ENCODE measurements around the gene UBE4A. TPM values are rescaled to one million over a fixed set of nuclear protein-coding genes. Genes with fewer than 3 reads are reported as not detected.

UBE4A gene
- total RNA-seq, 1 donor from 2014 or later, result 16.1 TPM

- Histone ChIP-seq H3K27me3 (ENCODE audit: control insufficient read depth, insufficient read depth, low read length) (no peaks in the 10 kb centered on the region), H3K36me3 (ENCODE audit: control insufficient read depth, insufficient read depth, low read length) (no peaks in the 10 kb centered on the region), H3K4me3 (ENCODE audit: low read depth, low read length) (peak overlapping the region; percentile 86)
- TF ChIP-seq CTCF (IDR thresholded peaks at IDR 0.05; ENCODE audit: insufficient read depth, low read length, severe bottlenecking), result no peak
- peak; percentile 38 for DNase-seq (ENCODE audit: low read depth)
- FAIRE-seq, result no peak
These were observed 78.1 kb downstream of the UBE4A start for GRCh38 chr11:118437208-118438125.

- FAIRE-seq (no peak), DNase-seq (ENCODE audit: low read depth) (peak; percentile 71)
- no peaks in the 10 kb centered on the region for H3K36me3 ChIP-seq (ENCODE audit: control insufficient read depth, insufficient read depth, low read length)
- H3K4me3 ChIP-seq (ENCODE audit: low read depth, low read length), result peak overlapping the region; percentile 86
- H3K27me3 ChIP-seq (ENCODE audit: control insufficient read depth, insufficient read depth, low read length), result no peaks in the 10 kb centered on the region
- no peak for TF ChIP-seq CTCF (IDR thresholded peaks at IDR 0.05; ENCODE audit: insufficient read depth, low read length, severe bottlenecking)
These were observed 79.0 kb downstream of the UBE4A start for GRCh38 chr11:118438314-118438931.

- no peak for FAIRE-seq
- TF ChIP-seq CTCF (IDR thresholded peaks at IDR 0.05; ENCODE audit: insufficient read depth, low read length, severe bottlenecking), result no peak
These were observed 80.2 kb downstream of the UBE4A start for GRCh38 chr11:118439646-118440045.

GRCh38 chr11:118441770-118442275, 82.4 kb downstream of the UBE4A start:
- FAIRE-seq (no peak), DNase-seq (ENCODE audit: low read depth) (no peak)
- no peak for TF ChIP-seq CTCF (IDR thresholded peaks at IDR 0.05; ENCODE audit: insufficient read depth, low read length, severe bottlenecking)

More at GRCh38 chr11:118439646-118440045, 80.2 kb downstream of the UBE4A start:
- Histone ChIP-seq H3K36me3 (ENCODE audit: control insufficient read depth, insufficient read depth, low read length) (no peaks in the 10 kb centered on the region), H3K27me3 (ENCODE audit: control insufficient read depth, insufficient read depth, low read length) (no peaks in the 10 kb centered on the region), H3K4me3 (ENCODE audit: low read depth, low read length) (no peak overlapping the region)
- no peak for DNase-seq (ENCODE audit: low read depth)

GRCh38 chr11:118442301-118442700, 82.9 kb downstream of the UBE4A start:
- FAIRE-seq (no peak), DNase-seq (ENCODE audit: low read depth) (peak; percentile 10)
- Histone ChIP-seq H3K36me3 (ENCODE audit: control insufficient read depth, insufficient read depth, low read length) (no peaks in the 10 kb centered on the region), H3K27me3 (ENCODE audit: control insufficient read depth, insufficient read depth, low read length) (no peaks in the 10 kb centered on the region), H3K4me3 (ENCODE audit: low read depth, low read length) (no peak overlapping the region)
- no peak for TF ChIP-seq CTCF (IDR thresholded peaks at IDR 0.05; ENCODE audit: insufficient read depth, low read length, severe bottlenecking)

More at GRCh38 chr11:118441770-118442275, 82.4 kb downstream of the UBE4A start:
- H3K36me3 ChIP-seq (ENCODE audit: control insufficient read depth, insufficient read depth, low read length), result no peaks in the 10 kb centered on the region
- H3K4me3 ChIP-seq (ENCODE audit: low read depth, low read length), result no peak overlapping the region
- no peaks in the 10 kb centered on the region for H3K27me3 ChIP-seq (ENCODE audit: control insufficient read depth, insufficient read depth, low read length)
